ENCODE data around the gene EEF1AKMT3.

GRCh38 chr12:57741413-57741789, 31.0 kb upstream of the EEF1AKMT3 start:
- TF ChIP-seq NFYB (IDR thresholded peaks at IDR 0.05; ENCODE audit: extremely low read depth, insufficient read length): no peak
- TF ChIP-seq ETV6 (IDR thresholded peaks at IDR 0.05; ENCODE audit: borderline replicate concordance in 1 of 2, low read depth in 2 of 2, low read length in 1 of 2): no peak
- no peak for TF ChIP-seq ETV6 (CRISPR knock-in tag; IDR thresholded peaks at IDR 0.05; ENCODE audit: borderline replicate concordance)
- TF ChIP-seq DNMT1 (IDR thresholded peaks at IDR 0.05): no peak
- no peak for TF ChIP-seq USF2 (CRISPR knock-in tag; IDR thresholded peaks at IDR 0.05)
- no peak for TF ChIP-seq SOX6 (IDR thresholded peaks at IDR 0.05)
- TF ChIP-seq, protein P1, sequence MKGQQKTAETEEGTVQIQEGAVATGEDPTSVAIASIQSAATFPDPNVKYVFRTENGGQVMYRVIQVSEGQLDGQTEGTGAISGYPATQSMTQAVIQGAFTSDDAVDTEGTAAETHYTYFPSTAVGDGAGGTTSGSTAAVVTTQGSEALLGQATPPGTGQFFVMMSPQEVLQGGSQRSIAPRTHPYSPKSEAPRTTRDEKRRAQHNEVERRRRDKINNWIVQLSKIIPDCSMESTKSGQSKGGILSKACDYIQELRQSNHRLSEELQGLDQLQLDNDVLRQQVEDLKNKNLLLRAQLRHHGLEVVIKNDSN (CRISPR knock-in tag; IDR thresholded peaks at IDR 0.05): no peak

All from K562 (cell line).